Cardiac muscle cell (in vitro differentiated cells and primary cell): ENCODE results near the gene ITIH5. TPM values are rescaled to one million over a fixed set of nuclear protein-coding genes. Genes with fewer than 3 reads are reported as not detected.
"Not testable (repeated sequence)": the region's sequence is repeated elsewhere in the genome, so short reads cannot be mapped to it uniquely, and the experiment has no call there.

ENCODE experiments used
- DNase-seq, 2 donors: peaks; one replicate each; pipeline versions ENCODE4 v3.0.0 to v3.0.0-alpha.2; 2010 to 2017; ENCODE audit warnings: low read depth in 1 of 2, low spot score in 1 of 2
- H3K27ac ChIP-seq: fragments of 200-600 bp; sonication (generic); 2 replicates; pipeline ENCODE4 v1.5.1; 2016
- H3K27me3 ChIP-seq: fragments of 200-600 bp; sonication (generic); 2 replicates; pipeline ENCODE4 v1.6.0; 2016; ENCODE audit warnings: control low read depth
- H3K36me3 ChIP-seq: fragments of 200-600 bp; sonication (generic); 2 replicates; pipeline ENCODE4 v1.5.1; 2016; ENCODE audit warnings: control low read depth
- H3K4me1 ChIP-seq: fragments of 200-600 bp; sonication (generic); 2 replicates; pipeline ENCODE4 v1.8.1; 2017; ENCODE audit warnings: low read depth, mild to moderate bottlenecking, mixed run types
- H3K4me3 ChIP-seq: fragments of 200-600 bp; sonication (generic); 2 replicates; pipeline ENCODE4 v1.5.1; 2016; ENCODE audit warnings: mild to moderate bottlenecking
- H3K9me3 ChIP-seq: fragments of 200-600 bp; sonication (generic); 2 replicates; pipeline ENCODE4 v1.5.1; 2017; ENCODE audit warnings: low read depth, mild to moderate bottlenecking, control low read depth
- CTCF ChIP-seq: IDR thresholded peaks from 2 replicates; pipeline ENCODE4 v1.5.1; 2012; ENCODE audit warnings: low read depth, mild to moderate bottlenecking, low read length
- polyA plus RNA-seq: library from polyadenylated mRNA; unstranded; fragments of >200 nt; fragmentation: Nextera tagmentation; extraction: Ambion mirVana; gene quantifications from 2 replicates; pipeline ENCODE4 v1.2.1, GENCODE V29; 2016
- total RNA-seq: library from RNA; depleted of rRNA; stranded (reverse); fragments of >200 nt; gene quantifications from 2 replicates; pipeline ENCODE4 v1.2.3, GENCODE V29; 2016

ITIH5 gene
- total and polyA plus RNA-seq, 2 experiments from 2014 or later: 0.11 to 0.60 TPM

- no peak for DNase-seq
- H3K36me3 ChIP-seq: no peaks in the 10 kb centered on the region
- no peaks in the 10 kb centered on the region for H3K4me1 ChIP-seq
- no peak overlapping the region for H3K27ac ChIP-seq
- TF ChIP-seq CTCF: no peak
- no peak overlapping the region for H3K4me3 ChIP-seq
- peaks cover 65% of the 10 kb centered on the region for H3K27me3 ChIP-seq
- no peaks in the 10 kb centered on the region for H3K9me3 ChIP-seq
Observed at GRCh38 chr10:7662522-7662921, 4.2 kb downstream of the ITIH5 start.

- no peak overlapping the region for H3K27ac ChIP-seq
- TF ChIP-seq CTCF: no peak
- H3K9me3 ChIP-seq: no peaks in the 10 kb centered on the region
- H3K27me3 ChIP-seq: peaks cover 43% of the 10 kb centered on the region
- H3K4me3 ChIP-seq: no peak overlapping the region
- H3K4me1 ChIP-seq: no peaks in the 10 kb centered on the region
- no peaks in the 10 kb centered on the region for H3K36me3 ChIP-seq
- DNase-seq: no peak
Observed at GRCh38 chr10:7659560-7659959, 7.2 kb downstream of the ITIH5 start.

- no peak for TF ChIP-seq CTCF
- Histone ChIP-seq H3K9me3 (no peaks in the 10 kb centered on the region), H3K27ac (no peak overlapping the region), H3K36me3 (no peaks in the 10 kb centered on the region), H3K27me3 (peaks cover 23% of the 10 kb centered on the region), H3K4me1 (no peaks in the 10 kb centered on the region), H3K4me3 (no peak overlapping the region)
- no peak for DNase-seq
Observed at GRCh38 chr10:7657552-7657951, 9.2 kb downstream of the ITIH5 start.

- DNase-seq, H3K4me3 ChIP-seq, H3K4me1 ChIP-seq, H3K27ac ChIP-seq, H3K9me3 ChIP-seq, H3K36me3 ChIP-seq: not testable (repeated sequence)
- H3K27me3 ChIP-seq: peaks cover 21% of the 10 kb centered on the region
Observed at GRCh38 chr10:7657079-7657478, 9.7 kb downstream of the ITIH5 start.

GRCh38 chr10:7651853-7652470 is 14.8 kb downstream of the ITIH5 start:
- Histone ChIP-seq H3K9me3 (no peaks in the 10 kb centered on the region), H3K4me1 (no peaks in the 10 kb centered on the region), H3K27ac (no peak overlapping the region), H3K27me3 (peaks cover 4% of the 10 kb centered on the region), H3K4me3 (no peak overlapping the region), H3K36me3 (no peaks in the 10 kb centered on the region)
- no peak for DNase-seq
- no peak for TF ChIP-seq CTCF

GRCh38 chr10:7649673-7650300 is 17.0 kb downstream of the ITIH5 start:
- Histone ChIP-seq H3K27ac (no peak overlapping the region), H3K27me3 (no peaks in the 10 kb centered on the region), H3K4me3 (no peak overlapping the region), H3K36me3 (no peaks in the 10 kb centered on the region), H3K9me3 (no peaks in the 10 kb centered on the region), H3K4me1 (no peaks in the 10 kb centered on the region)
- TF ChIP-seq CTCF: no peak
- DNase-seq: no peak
